Keratinocyte (primary cell): ENCODE measurements around the gene PPP1R13L. TPM values are rescaled to one million over a fixed set of nuclear protein-coding genes. Genes with fewer than 3 reads are reported as not detected.

Source experiments
- DNase-seq: peaks from one replicate; pipeline ENCODE4 v3.0.0-alpha.2; 2011; ENCODE audit warnings: low read depth, missing footprints, low spot score
- FAIRE-seq: peaks from 2 replicates; lab custom pipeline; 2011; peaks lifted over from hg19 to GRCh38; lab: Jason Lieb, UNC
- H2AFZ ChIP-seq: 2 replicates; pipeline ENCODE4 v1.6.0; 2012; ENCODE audit warnings: low read length, control low read depth, inconsistent platforms; ENCODE audit not compliant: control insufficient read depth
- H3K27ac ChIP-seq: 2 replicates; pipeline ENCODE4 v1.5.1; 2011; ENCODE audit warnings: low read length; ENCODE audit not compliant: control insufficient read depth, insufficient read depth
- H3K27me3 ChIP-seq: 3 replicates; pipeline ENCODE4 v1.6.0; 2011; ENCODE audit warnings: low read length; ENCODE audit not compliant: control insufficient read depth, insufficient read depth; ENCODE audit errors: extremely low read depth
- H3K36me3 ChIP-seq, 2 experiments: 2 replicates in 1 of 2; 3 replicates in 1 of 2; pipeline ENCODE4 v1.5.1; 2011; ENCODE audit warnings: low read length in 2 of 2, mild to moderate bottlenecking in 1 of 2; ENCODE audit not compliant: control insufficient read depth in 2 of 2, insufficient read depth in 2 of 2; ENCODE audit errors: extremely low read depth in 1 of 2
- H3K4me1 ChIP-seq: 3 replicates; pipeline ENCODE4 v1.5.1; 2011; ENCODE audit warnings: low read length; ENCODE audit not compliant: control insufficient read depth, insufficient read depth; ENCODE audit errors: extremely low read depth
- H3K4me2 ChIP-seq: 3 replicates; pipeline ENCODE4 v1.6.0; 2011; ENCODE audit warnings: low read depth, low read length; ENCODE audit not compliant: control insufficient read depth, insufficient read depth; ENCODE audit errors: extremely low read depth
- H3K4me3 ChIP-seq, 3 experiments: fragments of 200-600 bp in 1 of 3; sonication (generic) in 1 of 3; 2 replicates in 2 of 3; 3 replicates in 1 of 3; pipeline ENCODE4 v1.5.1; 2011 to 2016; ENCODE audit warnings: low read length in 3 of 3, mild to moderate bottlenecking in 3 of 3, control low read depth in 2 of 3, inconsistent platforms in 1 of 3, low read depth in 1 of 3, mixed read lengths in 1 of 3, mixed run types in 1 of 3, moderate library complexity in 1 of 3; ENCODE audit not compliant: control insufficient read depth in 2 of 3, insufficient read depth in 2 of 3; ENCODE audit errors: extremely low read depth in 1 of 3
- H3K79me2 ChIP-seq: 2 replicates; pipeline ENCODE4 v1.6.0; 2012; ENCODE audit warnings: low read length; ENCODE audit not compliant: control insufficient read depth, insufficient read depth
- H3K9ac ChIP-seq: 3 replicates; pipeline ENCODE4 v1.6.0; 2011; ENCODE audit warnings: low read length; ENCODE audit not compliant: control insufficient read depth, insufficient read depth; ENCODE audit errors: extremely low read depth
- H3K9me1 ChIP-seq: 3 replicates; pipeline ENCODE4 v1.6.0; 2011; ENCODE audit warnings: low read length; ENCODE audit not compliant: control insufficient read depth, insufficient read depth; ENCODE audit errors: extremely low read depth
- H3K9me3 ChIP-seq: 2 replicates; pipeline ENCODE4 v1.5.1; 2012; ENCODE audit warnings: low read depth, low read length; ENCODE audit not compliant: control insufficient read depth
- H4K20me1 ChIP-seq: 3 replicates; pipeline ENCODE4 v1.6.0; 2011; ENCODE audit warnings: low read length; ENCODE audit not compliant: control insufficient read depth, insufficient read depth; ENCODE audit errors: extremely low read depth
- CTCF ChIP-seq, 3 experiments: IDR thresholded peaks in 1 of 3; conservative IDR thresholded peaks in 1 of 3; optimal IDR thresholded peaks in 1 of 3; 2 replicates in 2 of 3; 3 replicates in 1 of 3; pipeline versions ENCODE3 to v1.5.1; 2011; ENCODE audit warnings: low read length in 3 of 3, mild to moderate bottlenecking in 3 of 3, moderate library complexity in 2 of 3, control low read depth in 1 of 3, inconsistent platforms in 1 of 3; ENCODE audit not compliant: insufficient read depth in 2 of 3; ENCODE audit errors: extremely low read depth in 1 of 3
- EZH2 ChIP-seq: IDR thresholded peaks from one replicate; pipeline ENCODE4 v1.6.1; 2012; ENCODE audit warnings: inconsistent platforms, mild to moderate bottlenecking, low read length, moderate library complexity
- dilution Hi-C: fragments of 300-500 bp; cut with MboI; formaldehyde crosslinking; loops from one replicate; pipeline ENCODE4 v1.7.0; 2020; ENCODE audit warnings: low sequenced_read_pairs; ENCODE audit not compliant: extremely low pct_ligation_motif_present
- polyA plus RNA-seq, 5 experiments: library from polyadenylated mRNA; depleted of rRNA in 3 of 5; stranded (reverse) in 3 of 5; stranded (forward) in 1 of 5; unstranded in 1 of 5; fragments of >200 nt; gene quantifications; 1 replicate in 1 of 5; 2 replicates in 3 of 5; 3 replicates in 1 of 5; pipeline versions ENCODE4 v1.2.1 to v1.2.3, GENCODE V29; 2011 to 2012; ENCODE audit warnings: missing spikeins in 2 of 5, low read depth in 1 of 5, low replicate concordance in 1 of 5

The PPP1R13L gene
- polyA plus RNA-seq, 1 donor (not counting 4 experiments of a cell fraction or from before 2014, with no cell fraction given) = 31.2 TPM

- H4K20me1 ChIP-seq = peaks cover 3% of the 10 kb centered on the region
- no peaks in the 10 kb centered on the region for H3K79me2 ChIP-seq
- TF ChIP-seq EZH2 (no peak), CTCF (optimal IDR thresholded peaks at IDR 0.05 in 1 of 3, IDR thresholded peaks at IDR 0.05 in 1 of 3, conservative IDR thresholded peaks at IDR 0.05 in 1 of 3; ENCODE audit: extremely low read depth in 1 of 3, insufficient read depth in 2 of 3, low read length in 3 of 3) (no peak)
- no peak overlapping the region for H3K27ac ChIP-seq
- no peak overlapping the region for H3K4me3 ChIP-seq
- FAIRE-seq (no peak), DNase-seq (no peak)
- no peaks in the 10 kb centered on the region for H3K9me3 ChIP-seq
- peaks cover 11% of the 10 kb centered on the region for H3K4me1 ChIP-seq
- no peaks in the 10 kb centered on the region for H3K27me3 ChIP-seq
- H3K9ac ChIP-seq = no peak overlapping the region
- H3K4me2 ChIP-seq = no peak overlapping the region
- peaks cover 25 to 33% of the 10 kb centered on the region in 2 experiments for H3K36me3 ChIP-seq
- no peak overlapping the region for H2AFZ ChIP-seq
- H3K9me1 ChIP-seq = no peaks in the 10 kb centered on the region
- dilution Hi-C loops = no loop called here
Observed at GRCh38 chr19:45348367-45349125, 56.3 kb downstream of the PPP1R13L start.

GRCh38 chr19:45347570-45348366, 57.1 kb downstream of the PPP1R13L start:
- FAIRE-seq (no peak), DNase-seq (no peak)
- no peak overlapping the region for H3K4me2 ChIP-seq
- no peaks in the 10 kb centered on the region for H3K9me3 ChIP-seq
- H2AFZ ChIP-seq = no peak overlapping the region
- H3K79me2 ChIP-seq = peaks cover 3% of the 10 kb centered on the region
- peaks cover 3% of the 10 kb centered on the region for H4K20me1 ChIP-seq
- no peak for TF ChIP-seq EZH2
- no peak for TF ChIP-seq CTCF (optimal IDR thresholded peaks at IDR 0.05 in 1 of 3, IDR thresholded peaks at IDR 0.05 in 1 of 3, conservative IDR thresholded peaks at IDR 0.05 in 1 of 3; ENCODE audit: extremely low read depth in 1 of 3, insufficient read depth in 2 of 3, low read length in 3 of 3)
- dilution Hi-C loops = no loop called here
- H3K4me3 ChIP-seq = no peak overlapping the region
- H3K36me3 ChIP-seq = peaks cover 18 to 33% of the 10 kb centered on the region in 2 experiments
- H3K9me1 ChIP-seq = no peaks in the 10 kb centered on the region
- H3K27me3 ChIP-seq = no peaks in the 10 kb centered on the region
- peaks cover 11% of the 10 kb centered on the region for H3K4me1 ChIP-seq
- no peak overlapping the region for H3K27ac ChIP-seq
- H3K9ac ChIP-seq = no peak overlapping the region
